NCI-H748 treated with DMSO at 0.1 percent for 48 hours (cell line): ENCODE data around the gene MRPS5.
"Not testable (repeated sequence)": the region's sequence is repeated elsewhere in the genome, so short reads cannot be mapped to it uniquely, and the experiment has no call there.

Experiments
- DNase-seq: peaks from one replicate; lab custom pipeline; 2025; lab: John Stamatoyannopoulos, UW

The MRPS5 gene

GRCh38 chr2:95121407-95122196 is at the start of gene MRPS5:
TSS of gene MRPS5 (minus strand) at chr2:95121808. CDS start at chr2:95121791, 17 bp downstream.
- peak; percentile 31 for DNase-seq

GRCh38 chr2:95166065-95166763 is 44.6 kb upstream of the MRPS5 start:
- no peak for DNase-seq

- peak; percentile 82 for DNase-seq
Observed at GRCh38 chr2:95165371-95166064, 43.9 kb upstream of the MRPS5 start, which contains the start of gene ZNF2. TSS of gene ZNF2 (plus strand) at chr2:95165809. CDS start at chr2:95176227, 10,418 bp downstream.

- no peak for DNase-seq
Observed at GRCh38 chr2:95165030-95165370, 43.4 kb upstream of the MRPS5 start.

- peak; percentile 10 for DNase-seq
Observed at GRCh38 chr2:95159690-95160449, 38.3 kb upstream of the MRPS5 start, which contains the start of gene ZNF514. TSS of gene ZNF514 (minus strand) at chr2:95159848. CDS start at chr2:95153253, 6,595 bp downstream.

GRCh38 chr2:95158891-95159619 is 37.4 kb upstream of the MRPS5 start:
- DNase-seq, result peak; percentile 10

- no peak for DNase-seq
Observed at GRCh38 chr2:95158441-95158840, 36.8 kb upstream of the MRPS5 start.

GRCh38 chr2:95149397-95149984 is 27.9 kb upstream of the MRPS5 start:
- no peak for DNase-seq

- DNase-seq, result no peak
Observed at GRCh38 chr2:95143838-95144237, 22.2 kb upstream of the MRPS5 start.

GRCh38 chr2:95138702-95139101 is 17.1 kb upstream of the MRPS5 start:
- no peak for DNase-seq

GRCh38 chr2:95122197-95122551 is 566 bp upstream of the MRPS5 start:
- no peak for DNase-seq

- no peak for DNase-seq
Observed at GRCh38 chr2:95121093-95121406, 558 bp downstream of the MRPS5 start.

GRCh38 chr2:95115418-95115817 is 6.2 kb downstream of the MRPS5 start:
- peak; percentile 19 for DNase-seq

- no peak for DNase-seq
Observed at GRCh38 chr2:95113464-95113863, 8.1 kb downstream of the MRPS5 start.

GRCh38 chr2:95110395-95110794 is 11.2 kb downstream of the MRPS5 start:
- no peak for DNase-seq

GRCh38 chr2:95109260-95109659 is 12.3 kb downstream of the MRPS5 start:
- DNase-seq, result no peak

GRCh38 chr2:95106081-95106480 is 15.5 kb downstream of the MRPS5 start:
- DNase-seq, result no peak

- no peak for DNase-seq
Observed at GRCh38 chr2:95104606-95105005, 17.0 kb downstream of the MRPS5 start.

GRCh38 chr2:95099910-95100309 is 21.7 kb downstream of the MRPS5 start:
- no peak for DNase-seq

GRCh38 chr2:95098273-95098672 is 23.3 kb downstream of the MRPS5 start:
- not testable (repeated sequence) for DNase-seq
